ENCODE measurements around the gene MSI2. TPM values are rescaled to one million over a fixed set of nuclear protein-coding genes. Genes with fewer than 3 reads are reported as not detected.

The MSI2 gene
- total RNA-seq, 4 donors from 2014 or later: 14.9 to 24.4 (median 19.8) TPM

DNA sequence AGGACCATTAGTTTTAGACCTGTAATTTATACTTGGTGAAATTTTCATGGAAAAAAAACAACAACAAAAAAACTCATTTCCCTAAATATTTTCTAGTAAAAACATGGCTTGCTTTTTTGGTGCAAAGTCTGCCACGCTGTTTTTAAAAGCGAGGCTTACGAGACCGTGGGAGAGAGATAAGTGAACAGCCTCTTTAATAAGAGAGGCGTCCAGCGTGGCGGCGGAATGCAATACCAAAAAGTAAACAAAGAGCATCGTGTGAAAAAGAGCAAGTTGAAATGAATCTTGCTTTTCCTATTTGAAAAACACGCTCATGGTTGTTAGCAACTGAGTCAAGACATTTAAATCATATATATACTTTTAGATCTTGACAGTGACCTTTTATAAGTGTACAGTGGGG is 10.5 kb upstream of the MSI2 start:
- DNase-seq (ENCODE audit: low spot score) (no peak), ATAC-seq (ENCODE audit: low FRiP score) (no peak)
- TF ChIP-seq, protein P1, sequence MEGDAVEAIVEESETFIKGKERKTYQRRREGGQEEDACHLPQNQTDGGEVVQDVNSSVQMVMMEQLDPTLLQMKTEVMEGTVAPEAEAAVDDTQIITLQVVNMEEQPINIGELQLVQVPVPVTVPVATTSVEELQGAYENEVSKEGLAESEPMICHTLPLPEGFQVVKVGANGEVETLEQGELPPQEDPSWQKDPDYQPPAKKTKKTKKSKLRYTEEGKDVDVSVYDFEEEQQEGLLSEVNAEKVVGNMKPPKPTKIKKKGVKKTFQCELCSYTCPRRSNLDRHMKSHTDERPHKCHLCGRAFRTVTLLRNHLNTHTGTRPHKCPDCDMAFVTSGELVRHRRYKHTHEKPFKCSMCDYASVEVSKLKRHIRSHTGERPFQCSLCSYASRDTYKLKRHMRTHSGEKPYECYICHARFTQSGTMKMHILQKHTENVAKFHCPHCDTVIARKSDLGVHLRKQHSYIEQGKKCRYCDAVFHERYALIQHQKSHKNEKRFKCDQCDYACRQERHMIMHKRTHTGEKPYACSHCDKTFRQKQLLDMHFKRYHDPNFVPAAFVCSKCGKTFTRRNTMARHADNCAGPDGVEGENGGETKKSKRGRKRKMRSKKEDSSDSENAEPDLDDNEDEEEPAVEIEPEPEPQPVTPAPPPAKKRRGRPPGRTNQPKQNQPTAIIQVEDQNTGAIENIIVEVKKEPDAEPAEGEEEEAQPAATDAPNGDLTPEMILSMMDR (IDR thresholded peaks at IDR 0.05): no peak

GRCh38 chr17:57246257-57246656 is 10.1 kb upstream of the MSI2 start:
- TF ChIP-seq, protein P1 (IDR thresholded peaks at IDR 0.05): no peak
- DNase-seq (ENCODE audit: low spot score): no peak
- no peak for ATAC-seq (ENCODE audit: low FRiP score)

DNA sequence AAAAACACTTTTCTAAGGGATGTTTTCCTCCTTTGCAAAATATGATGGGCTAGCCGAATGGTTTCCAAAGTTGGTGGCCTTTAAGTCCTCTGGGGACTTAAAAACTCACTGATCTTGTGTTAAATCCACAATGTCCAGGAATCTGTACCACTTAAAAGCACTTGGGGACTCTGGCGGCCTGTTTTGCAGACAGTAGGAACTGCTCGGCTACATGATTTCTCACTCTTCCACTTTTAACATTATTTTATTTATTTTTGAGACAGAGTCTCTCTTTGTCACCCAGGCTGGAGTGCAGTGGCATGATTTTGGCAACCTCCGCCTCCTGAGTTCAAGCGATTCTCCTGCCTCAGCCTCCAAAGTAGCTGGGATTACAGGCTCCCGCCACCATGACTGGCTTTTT is 9.1 kb upstream of the MSI2 start:
- ATAC-seq (ENCODE audit: low FRiP score) (no peak), DNase-seq (ENCODE audit: low spot score) (no peak)
- TF ChIP-seq, protein P1 (IDR thresholded peaks at IDR 0.05): no peak

GRCh38 chr17:57247913-57248312 is 8.4 kb upstream of the MSI2 start:
- TF ChIP-seq, protein P1 (IDR thresholded peaks at IDR 0.05): no peak
- DNase-seq (ENCODE audit: low spot score) (no peak), ATAC-seq (ENCODE audit: low FRiP score) (no peak)

DNA sequence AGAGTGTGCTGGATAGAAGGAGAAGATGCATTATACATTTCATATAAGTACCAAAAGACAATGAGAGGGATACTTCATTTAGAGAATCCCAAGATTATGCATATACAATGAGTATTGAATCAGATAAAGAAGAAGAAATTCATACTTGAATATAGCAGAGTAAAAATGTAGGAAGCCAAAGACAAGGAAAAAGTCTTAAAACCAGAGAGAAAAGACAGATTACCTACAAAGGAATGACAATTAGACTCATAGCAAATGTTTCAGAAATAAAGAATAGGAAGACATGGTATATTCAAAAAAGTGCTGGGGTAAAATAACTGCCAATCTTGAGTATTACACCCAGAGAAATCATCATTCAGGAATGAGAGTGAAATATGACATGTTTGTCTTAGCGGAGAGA is 6.8 kb upstream of the MSI2 start:
- TF ChIP-seq, protein P1 (IDR thresholded peaks at IDR 0.05): no peak
- no peak for DNase-seq (ENCODE audit: low spot score)
- no peak for ATAC-seq (ENCODE audit: low FRiP score)

- ATAC-seq (ENCODE audit: low FRiP score): no peak
Observed at GRCh38 chr17:57251211-57251787, 5.0 kb upstream of the MSI2 start.

More at GRCh38 chr17:57251211-57251787, 5.0 kb upstream of the MSI2 start:
- TF ChIP-seq, protein P1 (IDR thresholded peaks at IDR 0.05): no peak
- DNase-seq (ENCODE audit: low spot score): no peak
